Activated CD8-positive, alpha-beta memory T cell treated with anti-CD3 and anti-CD28 coated beads, Interleukin-2, amount 50 U/mL, for 24 hours (primary cell): ENCODE results near the gene LTBR.

Source experiments
- DNase-seq: peaks from one replicate; pipeline ENCODE4 v3.0.0-alpha.2; 2020; ENCODE audit errors: extremely low read depth

The LTBR gene

GRCh38 chr12:6346942-6347341 lies 37.0 kb upstream of the LTBR start:
- DNase-seq: no peak

GRCh38 chr12:6347367-6348338 lies 36.3 kb upstream of the LTBR start:
- no peak for DNase-seq

DNA sequence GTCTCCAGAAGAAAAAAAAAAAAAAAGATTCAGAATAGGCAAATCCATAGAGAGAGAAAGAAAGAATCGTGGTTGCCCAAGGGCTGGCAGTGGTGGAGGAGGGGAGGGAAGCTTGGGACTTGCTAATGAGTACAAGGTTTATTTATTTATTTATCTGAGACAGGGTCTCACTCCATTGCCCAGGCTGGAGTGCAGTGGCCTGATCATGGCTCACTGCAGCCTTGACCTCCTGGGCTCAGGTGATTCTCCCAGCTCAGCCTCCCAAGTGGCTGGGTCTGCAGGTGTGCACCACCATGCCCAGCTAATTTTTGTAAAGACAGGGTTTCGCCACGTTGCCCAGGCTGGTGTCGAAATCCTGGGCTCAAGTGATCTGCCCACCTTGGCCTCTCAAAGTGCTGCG lies 32.3 kb upstream of the LTBR start:
- no peak for DNase-seq

DNA sequence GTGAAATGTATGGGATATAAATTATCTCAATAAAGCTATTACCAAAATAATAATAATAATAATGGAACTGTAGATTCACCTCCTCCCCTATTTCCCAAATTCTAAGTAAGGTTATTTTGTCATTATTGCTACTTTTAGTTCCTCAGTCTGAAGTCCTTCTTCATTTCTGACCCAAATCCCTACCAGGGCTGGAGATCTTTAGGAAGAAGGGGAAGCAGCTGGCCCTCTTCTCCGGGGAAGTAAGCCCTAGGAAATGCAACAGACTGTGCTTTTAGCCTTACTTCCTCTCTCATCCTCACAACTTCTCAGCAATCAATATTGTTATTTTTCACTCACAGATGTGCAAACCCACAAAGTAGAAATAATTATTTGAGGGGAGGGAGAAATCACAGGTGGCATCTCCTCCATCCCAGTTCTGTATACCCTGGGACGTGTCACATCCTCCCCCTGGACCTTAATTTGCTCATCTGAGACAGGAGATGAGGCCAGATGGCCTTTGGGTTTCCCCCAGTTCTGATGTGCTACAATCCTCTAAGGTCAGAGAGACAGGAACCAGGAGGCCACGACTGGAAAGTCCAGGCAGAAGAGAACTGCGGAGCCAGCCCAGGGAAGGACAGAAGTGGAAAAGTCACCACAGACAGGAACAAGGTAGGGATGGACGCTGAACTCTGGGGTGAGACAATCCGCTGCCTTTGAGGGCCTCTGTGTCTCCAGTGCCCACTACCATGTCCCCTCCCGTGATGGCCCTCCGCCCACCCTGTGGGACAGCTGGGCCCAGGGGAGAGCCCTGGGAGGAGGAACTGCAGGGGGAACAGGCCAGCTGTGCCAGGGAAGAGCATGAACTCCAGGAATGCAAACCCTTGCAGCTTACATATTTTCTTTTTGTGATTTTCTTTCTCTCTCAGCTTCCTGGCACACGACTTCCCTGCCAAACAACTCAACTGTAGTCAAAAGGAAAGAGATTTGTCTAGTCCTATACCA lies 31.5 kb upstream of the LTBR start:
- no peak for DNase-seq

GRCh38 chr12:6354495-6355393 lies 29.2 kb upstream of the LTBR start:
- DNase-seq: no peak

DNA sequence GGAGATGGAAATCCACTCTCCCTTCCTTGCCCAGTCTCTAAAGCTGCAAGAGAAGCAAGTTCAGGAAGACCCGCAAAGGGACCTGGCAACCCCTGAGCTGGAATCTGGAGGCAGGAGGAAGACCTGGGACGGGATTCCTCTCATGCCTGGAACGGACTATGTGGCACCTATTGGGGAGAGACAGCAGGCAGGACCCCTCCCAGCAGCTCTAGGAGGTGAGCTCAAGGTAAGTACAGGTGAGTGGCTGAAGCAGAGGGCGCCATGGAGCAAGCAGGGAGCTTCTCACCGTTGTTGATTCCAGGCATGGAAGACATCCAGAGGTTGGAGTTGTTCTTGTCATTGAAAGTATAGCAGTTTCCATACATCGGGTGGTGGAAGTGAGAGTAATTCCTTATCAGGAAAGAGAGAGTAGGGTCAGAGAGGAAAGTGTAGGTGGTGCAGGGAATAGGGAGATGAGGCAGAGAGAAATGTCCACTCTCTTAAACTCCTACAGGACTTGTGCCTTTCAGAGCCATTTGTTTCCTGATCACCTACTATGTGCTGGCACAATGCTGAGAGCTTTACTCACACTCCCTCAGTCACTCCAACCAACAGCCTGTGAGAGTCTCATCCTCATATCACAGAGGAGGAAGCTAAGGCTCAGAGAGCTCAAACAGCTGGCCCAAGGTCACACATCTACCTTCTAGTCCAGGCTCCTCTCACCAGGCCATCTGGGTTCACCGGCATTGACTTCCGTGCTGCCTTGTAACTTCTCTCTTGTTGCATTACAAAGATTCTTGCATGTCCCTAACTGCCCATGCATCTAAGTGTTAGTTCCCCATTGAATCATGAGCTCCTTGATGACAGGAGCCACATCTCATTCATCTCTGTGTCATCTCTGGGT lies 28.2 kb upstream of the LTBR start:
- DNase-seq: no peak

DNA sequence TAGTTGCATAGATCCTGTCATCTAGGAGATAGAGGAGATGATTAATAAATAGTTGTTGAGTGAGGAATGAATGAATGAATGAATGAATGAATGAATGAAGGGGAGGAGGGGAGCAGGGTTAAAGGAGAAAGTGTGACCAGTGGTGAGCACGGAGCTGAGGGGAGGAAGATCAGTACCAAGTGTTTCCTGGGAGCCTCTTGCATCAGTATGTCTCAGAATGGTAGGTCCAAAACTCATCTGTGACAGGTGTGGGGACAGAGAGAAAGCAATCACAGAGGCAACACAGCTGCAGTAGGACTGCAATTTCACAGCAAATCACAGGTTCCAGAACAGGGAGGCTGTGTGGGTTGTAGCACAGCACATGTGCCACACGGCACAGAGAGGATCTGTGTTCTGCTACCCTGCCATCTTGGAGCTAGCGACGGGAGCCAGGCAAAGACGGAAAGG lies 27.6 kb upstream of the LTBR start:
- DNase-seq: no peak

DNA sequence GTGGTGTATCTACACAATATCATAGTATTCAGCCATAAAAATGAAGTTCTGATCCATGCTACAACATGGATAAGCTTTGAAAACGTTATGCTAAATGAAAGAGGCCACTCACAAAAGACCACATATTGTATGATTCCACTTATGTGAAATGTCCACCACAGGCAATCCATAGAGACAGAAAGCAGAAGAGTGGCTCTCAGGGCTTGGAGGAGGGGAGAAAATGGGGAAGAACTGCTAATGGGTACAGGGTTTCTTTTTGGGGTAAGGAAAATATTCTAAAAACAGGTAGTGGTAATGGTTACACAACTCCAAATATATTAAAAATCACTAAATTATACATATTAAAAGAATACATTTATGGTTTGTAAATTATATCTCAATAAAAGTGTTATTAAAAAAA lies 25.1 kb upstream of the LTBR start:
- no peak for DNase-seq

GRCh38 chr12:6360080-6360571 lies 23.8 kb upstream of the LTBR start:
- no peak for DNase-seq

DNA sequence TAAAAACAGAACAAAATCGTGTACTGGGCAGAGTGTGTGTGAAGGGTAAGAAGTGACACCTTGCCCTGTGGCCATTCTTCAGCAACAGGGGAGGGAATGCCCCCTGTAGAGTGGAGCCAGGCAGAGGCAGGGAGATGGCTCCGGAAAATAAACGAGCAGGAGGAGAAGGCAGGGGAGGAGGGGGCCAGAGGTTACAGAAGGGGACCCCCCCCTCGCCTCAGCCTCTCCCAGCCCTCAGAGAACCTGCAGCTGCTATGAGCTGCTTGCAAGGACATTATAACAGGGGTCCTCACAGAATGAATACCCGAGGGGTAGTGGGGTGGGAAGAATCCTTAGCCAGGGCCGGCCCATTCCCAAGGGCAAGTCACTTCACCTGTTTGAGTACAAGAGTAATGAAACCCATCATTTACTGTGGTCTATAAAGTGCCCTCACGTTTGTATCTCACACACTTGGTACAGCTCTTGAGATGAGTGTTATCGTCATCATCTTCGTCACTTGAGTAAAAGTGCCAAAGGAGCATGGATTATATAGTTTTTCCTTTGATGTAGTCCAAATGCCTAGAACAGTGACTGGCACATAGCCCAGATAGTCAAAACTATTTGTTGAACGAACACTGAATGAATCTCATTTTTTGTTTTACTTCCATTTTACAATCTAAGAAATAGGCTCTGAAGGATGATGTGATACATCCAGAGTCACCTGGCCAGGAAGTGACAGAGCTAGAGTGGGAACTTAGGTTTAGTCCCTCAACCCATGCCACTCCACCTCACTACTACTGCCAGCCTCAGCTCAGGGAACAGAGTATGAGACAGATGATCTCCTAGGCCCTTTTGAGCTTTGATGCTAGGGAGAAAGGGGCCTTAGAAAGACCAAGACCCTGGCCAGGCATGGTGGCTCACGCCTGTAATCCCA lies 23.1 kb upstream of the LTBR start:
- DNase-seq: no peak

GRCh38 chr12:6361834-6362233 lies 22.1 kb upstream of the LTBR start:
- no peak for DNase-seq

- DNase-seq: no peak
These were observed 21.6 kb upstream of the LTBR start for GRCh38 chr12:6362403-6362802.

DNA sequence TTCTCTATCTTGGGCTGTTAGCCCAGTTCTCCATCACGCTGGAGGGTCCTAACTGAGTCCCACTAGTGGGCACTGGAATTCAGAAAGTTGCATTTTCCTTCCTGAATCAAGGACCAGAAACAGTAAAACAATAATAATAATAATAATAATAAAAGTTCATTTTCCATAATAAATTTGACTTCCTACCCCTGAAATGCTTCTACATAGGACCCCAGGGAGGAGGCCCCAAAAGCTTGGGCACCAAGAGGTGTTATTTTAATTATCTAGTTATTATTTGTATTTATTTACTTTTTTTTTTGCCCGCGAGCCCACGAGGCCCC lies 21.0 kb upstream of the LTBR start:
- no peak for DNase-seq

DNA sequence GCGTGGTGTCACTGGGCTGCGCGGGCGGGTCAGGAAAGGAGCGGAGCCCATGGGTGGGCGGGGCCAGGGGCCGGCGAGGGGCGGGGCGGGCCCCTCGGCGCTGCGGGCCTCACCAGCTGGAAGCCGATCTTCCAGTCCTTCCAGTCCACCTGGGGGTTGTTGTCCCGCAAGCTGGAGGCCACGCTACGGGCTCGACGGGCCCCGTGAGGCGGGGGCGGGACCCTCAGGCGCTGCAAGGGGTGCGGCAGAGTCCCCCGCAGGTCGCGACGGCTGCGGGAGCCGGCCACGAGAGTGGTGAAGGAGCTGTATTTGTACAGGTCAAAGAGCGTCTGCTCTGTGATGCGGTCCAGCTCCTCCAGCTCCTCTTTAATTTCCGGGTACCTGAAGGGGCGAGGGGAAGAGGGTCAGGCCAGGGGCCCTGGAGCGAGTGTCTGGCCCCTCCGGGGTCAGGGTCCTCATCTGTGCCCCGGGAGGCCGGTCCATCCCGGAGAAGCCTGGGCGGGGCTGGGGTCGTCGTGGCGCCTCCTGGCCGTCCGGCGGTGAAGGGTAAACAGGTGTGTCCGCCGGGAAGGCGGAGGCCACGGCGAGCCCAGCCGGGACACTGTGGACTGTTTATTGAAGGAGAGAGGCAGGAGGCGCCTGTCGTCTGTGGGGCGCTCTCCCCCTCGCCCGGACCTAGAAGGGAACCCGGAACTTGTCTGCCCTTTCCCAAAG lies 20.5 kb upstream of the LTBR start:
- DNase-seq: no peak

DNA sequence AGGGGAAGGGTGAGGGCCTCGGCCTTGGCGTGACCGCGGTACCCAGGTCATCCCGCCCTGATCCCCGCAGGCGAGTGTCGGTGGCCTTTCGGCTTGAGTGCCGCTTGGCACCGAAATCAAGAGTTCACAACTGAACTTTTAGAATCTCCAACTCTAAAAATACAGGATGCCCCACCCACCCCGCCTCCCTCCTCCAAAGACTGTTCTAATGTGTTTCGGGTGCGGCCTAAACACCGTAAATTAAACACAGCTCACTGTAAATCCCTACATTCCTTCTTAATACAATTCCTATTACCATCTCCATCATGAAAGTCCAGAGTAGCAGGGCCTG lies 20.0 kb upstream of the LTBR start:
- no peak for DNase-seq

GRCh38 chr12:6367065-6367968 lies 16.6 kb upstream of the LTBR start:
- DNase-seq: no peak

DNA sequence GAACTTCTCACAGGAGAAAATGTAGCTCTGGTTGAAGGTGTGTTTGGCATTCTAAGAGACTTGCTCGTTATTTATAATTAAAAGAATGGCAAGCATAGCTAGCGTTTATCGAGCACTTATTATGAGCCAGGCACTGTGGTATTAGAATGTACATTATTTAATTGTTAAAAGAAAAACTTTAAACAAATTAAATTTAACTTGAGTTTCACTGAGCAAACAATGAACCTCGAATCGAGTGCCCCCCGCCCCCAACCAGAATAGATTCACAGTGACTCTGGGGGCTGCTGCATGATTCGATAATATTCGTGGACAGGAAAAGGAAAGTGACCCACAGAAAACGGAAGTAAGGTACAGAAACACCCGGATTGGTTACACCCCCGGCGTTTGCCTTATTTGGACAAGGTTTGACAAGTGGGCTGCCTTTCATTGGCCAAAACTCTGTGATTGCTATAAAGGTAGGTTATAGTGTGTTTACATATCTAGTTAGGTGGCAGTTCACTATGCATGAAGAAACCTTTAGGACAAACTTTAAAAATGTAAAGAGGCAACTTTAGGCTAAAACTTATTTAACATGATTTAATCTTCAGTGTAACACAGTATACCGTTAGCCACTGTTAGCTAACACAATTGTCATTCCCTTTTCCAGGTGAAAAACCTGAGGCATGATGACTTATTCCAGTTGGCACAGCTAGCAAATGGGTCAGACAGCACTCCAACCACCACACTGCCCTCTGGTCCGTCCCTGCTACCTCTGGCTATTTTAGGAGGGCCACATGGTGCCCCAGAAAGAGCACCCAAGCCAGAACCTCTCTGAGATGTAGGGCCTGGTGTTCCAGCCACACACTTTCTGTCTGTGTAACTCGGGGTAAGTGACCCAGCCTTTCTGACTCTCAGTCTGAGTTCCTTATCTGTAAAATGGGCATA lies 15.7 kb upstream of the LTBR start:
- no peak for DNase-seq
